ENCODE data around the gene KRTAP20-2. TPM values are rescaled to one million over a fixed set of nuclear protein-coding genes. Genes with fewer than 3 reads are reported as not detected.

KRTAP20-2 gene
- total RNA-seq, 1 experiment from 2014 or later: not detected

GRCh38 chr21:30674312-30674711, 39.3 kb downstream of the KRTAP20-2 start:
- DNase-seq (ENCODE audit: low spot score): no peak

- DNase-seq (ENCODE audit: low spot score): no peak
Measured at GRCh38 chr21:30676737-30677136, 41.7 kb downstream of the KRTAP20-2 start.

GRCh38 chr21:30680586-30680985, 45.6 kb downstream of the KRTAP20-2 start:
- DNase-seq (ENCODE audit: low spot score): no peak

DNA sequence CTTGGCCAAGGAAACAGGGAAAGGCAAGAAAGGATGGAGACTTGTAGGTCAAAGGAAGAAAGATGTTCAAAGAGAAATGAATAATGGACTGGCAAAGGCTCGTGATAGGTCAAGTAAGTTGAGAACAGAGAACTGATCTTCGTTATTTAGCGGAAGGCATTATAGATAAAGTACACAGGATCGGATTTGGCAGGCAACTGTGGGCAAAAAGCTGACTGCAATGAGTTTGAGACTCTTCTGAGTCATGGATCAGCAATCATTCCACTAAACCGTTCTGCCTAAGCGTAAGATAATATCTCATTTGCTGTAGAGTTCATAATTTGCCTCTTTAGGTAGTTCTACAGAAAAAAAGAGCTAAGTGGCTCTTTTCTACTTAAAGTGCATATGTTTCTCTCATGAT, 49.5 kb downstream of the KRTAP20-2 start:
- no peak for DNase-seq (ENCODE audit: low spot score)

Other genes starting within 250 kb of the KRTAP20-2 start
- not detected in 2 replicates for gene KRTAP13-1, start 239.2 kb upstream of the KRTAP20-2 start, total RNA-seq (2014; rRNA removed; shearing (Covaris generic))
- not detected in 2 replicates for gene KRTAP13-3, start 209.3 kb upstream of the KRTAP20-2 start, total RNA-seq (2014; rRNA removed; shearing (Covaris generic))
- gene KRTAP13-4, start 205.0 kb upstream of the KRTAP20-2 start, total RNA-seq (2014; rRNA removed; shearing (Covaris generic)): not detected in 2 replicates
- gene KRTAP15-1, start 194.9 kb upstream of the KRTAP20-2 start, total RNA-seq (2014; rRNA removed; shearing (Covaris generic)): not detected in 2 replicates
- gene KRTAP19-1, start 154.8 kb upstream of the KRTAP20-2 start, total RNA-seq (2014; rRNA removed; shearing (Covaris generic)): not detected in 2 replicates
- not detected in 2 replicates for gene KRTAP19-2, start 147.8 kb upstream of the KRTAP20-2 start, total RNA-seq (2014; rRNA removed; shearing (Covaris generic))
- gene KRTAP19-3, start 143.2 kb upstream of the KRTAP20-2 start, total RNA-seq (2014; rRNA removed; shearing (Covaris generic)): not detected in 2 replicates
- not detected in 2 replicates for gene KRTAP19-4, start 138.0 kb upstream of the KRTAP20-2 start, total RNA-seq (2014; rRNA removed; shearing (Covaris generic))
- gene KRTAP19-5, start 133.1 kb upstream of the KRTAP20-2 start, total RNA-seq (2014; rRNA removed; shearing (Covaris generic)): not detected in 2 replicates
- not detected in 2 replicates for gene KRTAP19-6, start 93.3 kb upstream of the KRTAP20-2 start, total RNA-seq (2014; rRNA removed; shearing (Covaris generic))
- gene KRTAP19-7, start 73.9 kb upstream of the KRTAP20-2 start, total RNA-seq (2014; rRNA removed; shearing (Covaris generic)): not detected in 2 replicates
- not detected in 2 replicates for gene KRTAP22-2, start 44.8 kb upstream of the KRTAP20-2 start, total RNA-seq (2014; rRNA removed; shearing (Covaris generic))
- gene KRTAP6-3, start 42.8 kb upstream of the KRTAP20-2 start, total RNA-seq (2014; rRNA removed; shearing (Covaris generic)): not detected in 2 replicates
- gene KRTAP6-2, start 36.3 kb upstream of the KRTAP20-2 start, total RNA-seq (2014; rRNA removed; shearing (Covaris generic)): not detected in 2 replicates
- not detected in 2 replicates for gene KRTAP22-1, start 34.1 kb upstream of the KRTAP20-2 start, total RNA-seq (2014; rRNA removed; shearing (Covaris generic))
- not detected in 2 replicates for gene KRTAP6-1, start 21.3 kb upstream of the KRTAP20-2 start, total RNA-seq (2014; rRNA removed; shearing (Covaris generic))
- gene KRTAP20-1, start 18.8 kb upstream of the KRTAP20-2 start, total RNA-seq (2014; rRNA removed; shearing (Covaris generic)): not detected in 2 replicates
- gene KRTAP20-4, start 14.6 kb upstream of the KRTAP20-2 start, total RNA-seq (2014; rRNA removed; shearing (Covaris generic)): not detected in 2 replicates
- not detected in 2 replicates for gene KRTAP20-3, start 7.7 kb downstream of the KRTAP20-2 start, total RNA-seq (2014; rRNA removed; shearing (Covaris generic))
- not detected in 2 replicates for gene KRTAP21-3, start 83.6 kb downstream of the KRTAP20-2 start, total RNA-seq (2014; rRNA removed; shearing (Covaris generic))
- gene KRTAP21-2, start 112.1 kb downstream of the KRTAP20-2 start, total RNA-seq (2014; rRNA removed; shearing (Covaris generic)): not detected in 2 replicates
- not detected in 2 replicates for gene KRTAP21-1, start 120.2 kb downstream of the KRTAP20-2 start, total RNA-seq (2014; rRNA removed; shearing (Covaris generic))
- gene KRTAP8-1, start 178.1 kb downstream of the KRTAP20-2 start, total RNA-seq (2014; rRNA removed; shearing (Covaris generic)): not detected in 2 replicates
- not detected in 2 replicates for gene KRTAP7-1, start 194.6 kb downstream of the KRTAP20-2 start, total RNA-seq (2014; rRNA removed; shearing (Covaris generic))
- not detected in 2 replicates for gene KRTAP11-1, start 246.4 kb downstream of the KRTAP20-2 start, total RNA-seq (2014; rRNA removed; shearing (Covaris generic))